GM12878 (cell line): ENCODE data around the gene CLN6. TPM values are rescaled to one million over a fixed set of nuclear protein-coding genes. Genes with fewer than 3 reads are reported as not detected.

Experiments
- ATAC-seq: fragments of 200-7000 bp; cut with Tn5 transposase; 3 replicates; pipeline ENCODE4 v1.9.1; 2020; ENCODE audit warnings: mild to moderate bottlenecking, moderate library complexity
- BruUV-seq: library from RNA; stranded (reverse); fragments of 400-500 nt; replicated peaks from 2 replicates; lab custom pipeline; 2021; lab: Mats Ljungman, UMichigan
- CTCF ChIA-PET: fragments of 300-600 bp; sonication (Branson Sonifier 250); formaldehyde crosslinking; extraction: SDS; loops from one replicate; lab custom pipeline; 2021; ENCODE audit warnings: inconsistent platforms; lab: Yijun Ruan, JAX
- POLR2A ChIA-PET: fragments of 350-600 bp; formaldehyde crosslinking; extraction: SDS; loops from one replicate; lab custom pipeline; 2021; ENCODE audit warnings: inconsistent platforms; lab: Charles Lee
- RAD21 ChIA-PET: fragments of 300-600 bp; sonication (Branson Sonifier 250); formaldehyde crosslinking; loops from one replicate; lab custom pipeline; 2023; ENCODE audit warnings: antibody characterized with exemption; ENCODE audit not compliant: unreplicated experiment; lab: Charles Lee
- SMC1A ChIA-PET: fragments of 300-600 bp; sonication (Branson Sonifier 250); formaldehyde crosslinking; loops from one replicate; lab custom pipeline; 2023; ENCODE audit not compliant: unreplicated experiment, uncharacterized antibody; lab: Charles Lee
- DNase-seq: peaks from one replicate; pipeline ENCODE4 v3.0.0-alpha.2; 2011; ENCODE audit warnings: low read depth, low spot score
- FAIRE-seq: peaks from 3 replicates; lab custom pipeline; 2011; peaks lifted over from hg19 to GRCh38; lab: Jason Lieb, UNC
- H2AFZ ChIP-seq: 2 replicates; pipeline ENCODE4 v1.6.0; 2011; ENCODE audit warnings: low read depth, low read length, control low read depth; ENCODE audit not compliant: control insufficient read depth
- H3K27ac ChIP-seq: 2 replicates; pipeline ENCODE4 v1.5.1; 2011; ENCODE audit warnings: control low read depth; ENCODE audit not compliant: control insufficient read depth, insufficient read depth
- H3K27me3 ChIP-seq, 2 experiments: replicated peaks in 1 of 2; 2 replicates each; pipeline versions ENCODE4 v1.6.0 to v1.6.1; 2011; ENCODE audit warnings: low read length in 1 of 2; ENCODE audit not compliant: control insufficient read depth in 2 of 2, insufficient read depth in 2 of 2
- H3K36me3 ChIP-seq, 2 experiments: 2 replicates each; pipeline ENCODE4 v1.5.1; 2011; ENCODE audit warnings: low read length in 1 of 2; ENCODE audit not compliant: control insufficient read depth in 2 of 2, insufficient read depth in 2 of 2
- H3K4me1 ChIP-seq: 2 replicates; pipeline ENCODE4 v1.6.1; 2011; ENCODE audit warnings: mild to moderate bottlenecking, low read length, moderate library complexity, mixed read lengths; ENCODE audit not compliant: control insufficient read depth, insufficient read depth
- H3K4me2 ChIP-seq: 2 replicates; pipeline ENCODE4 v1.6.0; 2011; ENCODE audit warnings: control low read depth; ENCODE audit not compliant: control insufficient read depth, insufficient read depth
- H3K4me3 ChIP-seq: fragments of 200-600 bp; sonication (generic); 2 replicates; pipeline ENCODE4 v1.5.1; 2016
- H3K79me2 ChIP-seq: 2 replicates; pipeline ENCODE4 v1.6.0; 2011; ENCODE audit warnings: low read length; ENCODE audit not compliant: control insufficient read depth, insufficient read depth
- H3K9ac ChIP-seq: 2 replicates; pipeline ENCODE4 v1.8.0; 2011; ENCODE audit warnings: low read length, control low read depth, mixed read lengths; ENCODE audit not compliant: control insufficient read depth, insufficient read depth
- H3K9me3 ChIP-seq: replicated peaks from 3 replicates; pipeline ENCODE4 v1.5.1; 2011; ENCODE audit warnings: mild to moderate bottlenecking, low read length; ENCODE audit not compliant: control insufficient read depth, insufficient read depth
- H4K20me1 ChIP-seq: 2 replicates; pipeline ENCODE4 v1.6.0; 2011; ENCODE audit not compliant: control insufficient read depth, insufficient read depth
- ASH2L ChIP-seq: fragments of 300-600, 200-600 bp; sonication (generic); IDR thresholded peaks from 2 replicates; pipeline ENCODE4 v1.6.1; 2017; ENCODE audit warnings: low read depth, mild to moderate bottlenecking, borderline replicate concordance
- BRCA1 ChIP-seq: IDR thresholded peaks from 2 replicates; pipeline ENCODE4 v1.6.1; 2011; ENCODE audit warnings: low read depth, low read length, improper control_type of control experiment
- IKZF1 ChIP-seq: fragments of 450-650 bp; conservative IDR thresholded peaks from 2 replicates; pipeline ENCODE4 v1.6.1; 2017; ENCODE audit warnings: antibody characterized with exemption, mild to moderate bottlenecking
- KLF5 ChIP-seq: fragments of 450-650 bp; IDR thresholded peaks from 2 replicates; pipeline ENCODE4 v1.6.1; 2014; ENCODE audit warnings: mild to moderate bottlenecking; ENCODE audit not compliant: partially characterized antibody
- LARP7 ChIP-seq: fragments of 450-650 bp; IDR thresholded peaks from 2 replicates; pipeline ENCODE4 v1.6.1; 2017; ENCODE audit warnings: mild to moderate bottlenecking
- MTA2 ChIP-seq: fragments of 450-650 bp; IDR thresholded peaks from 2 replicates; pipeline ENCODE4 v1.6.1; 2016; ENCODE audit warnings: low read depth, mild to moderate bottlenecking, moderate library complexity
- STAT1 ChIP-seq: fragments of 450-650 bp; conservative IDR thresholded peaks from 2 replicates; pipeline ENCODE4 v1.6.1; 2014; ENCODE audit warnings: antibody characterized with exemption, mild to moderate bottlenecking
- TBL1XR1 ChIP-seq: IDR thresholded peaks from 2 replicates; pipeline ENCODE4 v1.6.1; 2012; ENCODE audit warnings: low read depth, low read length, improper control_type of control experiment
- WGBS: methylation state at CpG from one replicate; pipeline ENCODE4 v1.1.6; 2016; ENCODE audit warnings: low lambda C conversion rate; ENCODE audit not compliant: insufficient replicate concordance, insufficient coverage; ENCODE audit errors: missing lambda C conversion rate; 5-methylcytosine and 5-hydroxymethylcytosine counted together
- in situ Hi-C: fragments of 300-500 bp; cut with MboI; formaldehyde crosslinking; loops from 9 replicates; pipeline ENCODE4 v1.14.3; 2018; ENCODE audit warnings: mixed read lengths
- intact Hi-C: fragments of 100-400 bp; cut with micrococcal nuclease; formaldehyde crosslinking; loops from one replicate; pipeline ENCODE4 v1.14.2; 2022; ENCODE audit not compliant: unreplicated experiment
- polyA plus RNA-seq, 11 experiments: library from polyadenylated mRNA; depleted of rRNA in 4 of 11; unstranded in 6 of 11; stranded (reverse) in 5 of 11; fragments of >200 nt; fragmentation: Nextera tagmentation in 4 of 11; fragmentation: Illumina TruSeq in 1 of 11; extraction: Ambion mirVana in 4 of 11; extraction: Trizol in 1 of 11; gene quantifications; 1 replicate in 1 of 11; 2 replicates in 10 of 11; pipeline versions ENCODE4 v1.2.1 to v1.2.3, GENCODE V29; 2011 to 2016; ENCODE audit warnings: inconsistent platforms in 2 of 11, missing spikeins in 2 of 11, low read depth in 1 of 11
- total RNA-seq, 4 experiments: library from RNA; depleted of rRNA in 3 of 4; stranded (reverse); fragments of >200 nt in 3 of 4; fragmentation: Illumina TruSeq in 1 of 4; extraction: Trizol in 1 of 4; gene quantifications; 2 replicates each; pipeline versions ENCODE4 v1.2.1 to v1.2.3, GENCODE V29; 2013 to 2021
- TF ChIP-seq, protein P1 (sequence below): fragments of 450-650 bp; IDR thresholded peaks from 2 replicates; pipeline ENCODE4 v1.6.1; 2017; ENCODE audit warnings: mild to moderate bottlenecking, low read depth, inconsistent platforms; ENCODE audit not compliant: poor library complexity, severe bottlenecking
- TF ChIP-seq, protein P2 (sequence below): fragments of 450-650 bp; IDR thresholded peaks from 2 replicates; pipeline ENCODE4 v1.6.1; 2017; ENCODE audit warnings: borderline replicate concordance
- TF ChIP-seq, protein P3 (sequence below): IDR thresholded peaks from 2 replicates; pipeline ENCODE4 v1.6.1; 2011; ENCODE audit warnings: mild to moderate bottlenecking, low read depth, low read length, moderate library complexity; ENCODE audit not compliant: insufficient replicate concordance

The CLN6 gene
- total and polyA plus RNA-seq, 10 of the 15 experiments (the other 5 are each of a cell fraction or from before 2014, with no cell fraction given), result 0.74 to 69.0 (median 30.3) TPM

DNA sequence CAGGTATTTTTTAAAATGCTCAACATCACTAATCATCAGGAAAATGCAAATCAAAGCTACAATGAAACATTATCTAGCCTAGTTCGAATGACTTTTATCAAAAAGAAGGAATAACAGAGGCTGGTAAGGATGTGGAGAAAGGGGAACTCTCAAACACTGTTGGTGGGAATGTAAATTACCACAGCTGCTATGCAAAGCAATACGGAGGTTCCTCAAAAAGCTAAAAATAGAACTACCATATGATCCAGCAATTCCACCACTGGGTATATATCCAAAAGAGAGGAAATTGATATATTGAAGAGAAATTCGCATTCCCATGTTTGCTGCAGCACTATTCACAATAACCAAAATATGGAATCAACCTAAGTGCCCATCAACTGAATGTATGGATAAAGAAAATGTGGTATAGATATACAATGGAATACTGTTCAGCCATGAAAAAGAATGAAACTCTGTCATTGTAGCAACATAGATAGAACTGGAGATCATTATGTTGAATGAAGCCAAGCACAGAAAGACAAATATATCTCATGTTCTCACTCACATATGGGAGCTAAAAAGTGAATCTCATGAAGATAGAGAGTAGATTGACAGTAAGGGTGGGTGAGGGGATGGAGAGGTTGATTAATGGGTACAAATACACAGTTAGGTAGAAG lies 19.7 kb upstream of the CLN6 start:
- Histone ChIP-seq H3K79me2 (no peaks in the 10 kb centered on the region), H3K27ac (no peak overlapping the region), H3K27me3 (no peaks in the 10 kb centered on the region), H2AFZ (no peak overlapping the region), H3K9ac (no peak overlapping the region), H3K4me1 (no peaks in the 10 kb centered on the region), H3K36me3 (no peaks in the 10 kb centered on the region), H3K4me3 (no peak overlapping the region), H3K9me3 (no peaks in the 10 kb centered on the region; the same call in 2 of the 3 replicates), H3K4me2 (no peak overlapping the region), H4K20me1 (no peaks in the 10 kb centered on the region)
- in situ Hi-C loops (no loop called here), intact Hi-C loops (no loop called here)
- no TSS peak for BruUV-seq
- CTCF ChIA-PET, result interaction anchor here (7.2 kb wide), 1 partner anchor 56 kb away, joined by 114 read pairs; no protein-coding TSS in a partner anchor
- DNase-seq, result no peak
- RAD21 ChIA-PET, result interaction anchor here (1.2 kb wide), 1 partner anchor 515 kb away, joined by 3 read pairs; no protein-coding TSS in a partner anchor
- WGBS, result 37% methylated on average over 3 of the region's 3 CpGs
- no peak for FAIRE-seq
- SMC1A ChIA-PET, result interaction anchor here (1.5 kb wide), 1 partner anchor 31 kb away, joined by 3 read pairs; no protein-coding TSS in a partner anchor
- TF ChIP-seq KLF5, result no peak
- TF ChIP-seq, protein P1, sequence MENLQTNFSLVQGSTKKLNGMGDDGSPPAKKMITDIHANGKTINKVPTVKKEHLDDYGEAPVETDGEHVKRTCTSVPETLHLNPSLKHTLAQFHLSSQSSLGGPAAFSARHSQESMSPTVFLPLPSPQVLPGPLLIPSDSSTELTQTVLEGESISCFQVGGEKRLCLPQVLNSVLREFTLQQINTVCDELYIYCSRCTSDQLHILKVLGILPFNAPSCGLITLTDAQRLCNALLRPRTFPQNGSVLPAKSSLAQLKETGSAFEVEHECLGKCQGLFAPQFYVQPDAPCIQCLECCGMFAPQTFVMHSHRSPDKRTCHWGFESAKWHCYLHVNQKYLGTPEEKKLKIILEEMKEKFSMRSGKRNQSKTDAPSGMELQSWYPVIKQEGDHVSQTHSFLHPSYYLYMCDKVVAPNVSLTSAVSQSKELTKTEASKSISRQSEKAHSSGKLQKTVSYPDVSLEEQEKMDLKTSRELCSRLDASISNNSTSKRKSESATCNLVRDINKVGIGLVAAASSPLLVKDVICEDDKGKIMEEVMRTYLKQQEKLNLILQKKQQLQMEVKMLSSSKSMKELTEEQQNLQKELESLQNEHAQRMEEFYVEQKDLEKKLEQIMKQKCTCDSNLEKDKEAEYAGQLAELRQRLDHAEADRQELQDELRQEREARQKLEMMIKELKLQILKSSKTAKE, result no peak
- no peak for TF ChIP-seq TBL1XR1
- TF ChIP-seq, protein P2, sequence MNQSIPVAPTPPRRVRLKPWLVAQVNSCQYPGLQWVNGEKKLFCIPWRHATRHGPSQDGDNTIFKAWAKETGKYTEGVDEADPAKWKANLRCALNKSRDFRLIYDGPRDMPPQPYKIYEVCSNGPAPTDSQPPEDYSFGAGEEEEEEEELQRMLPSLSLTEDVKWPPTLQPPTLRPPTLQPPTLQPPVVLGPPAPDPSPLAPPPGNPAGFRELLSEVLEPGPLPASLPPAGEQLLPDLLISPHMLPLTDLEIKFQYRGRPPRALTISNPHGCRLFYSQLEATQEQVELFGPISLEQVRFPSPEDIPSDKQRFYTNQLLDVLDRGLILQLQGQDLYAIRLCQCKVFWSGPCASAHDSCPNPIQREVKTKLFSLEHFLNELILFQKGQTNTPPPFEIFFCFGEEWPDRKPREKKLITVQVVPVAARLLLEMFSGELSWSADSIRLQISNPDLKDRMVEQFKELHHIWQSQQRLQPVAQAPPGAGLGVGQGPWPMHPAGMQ, result no peak
- no peak for TF ChIP-seq LARP7
- TF ChIP-seq STAT1, result no peak
- no peak for TF ChIP-seq MTA2
- no peak for TF ChIP-seq BRCA1
- no peak for TF ChIP-seq IKZF1
- TF ChIP-seq ASH2L, result no peak
- TF ChIP-seq, protein P3, sequence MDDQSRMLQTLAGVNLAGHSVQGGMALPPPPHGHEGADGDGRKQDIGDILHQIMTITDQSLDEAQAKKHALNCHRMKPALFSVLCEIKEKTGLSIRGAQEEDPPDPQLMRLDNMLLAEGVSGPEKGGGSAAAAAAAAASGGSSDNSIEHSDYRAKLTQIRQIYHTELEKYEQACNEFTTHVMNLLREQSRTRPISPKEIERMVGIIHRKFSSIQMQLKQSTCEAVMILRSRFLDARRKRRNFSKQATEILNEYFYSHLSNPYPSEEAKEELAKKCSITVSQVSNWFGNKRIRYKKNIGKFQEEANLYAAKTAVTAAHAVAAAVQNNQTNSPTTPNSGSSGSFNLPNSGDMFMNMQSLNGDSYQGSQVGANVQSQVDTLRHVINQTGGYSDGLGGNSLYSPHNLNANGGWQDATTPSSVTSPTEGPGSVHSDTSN, result no peak
- no peak for ATAC-seq
- POLR2A ChIA-PET, result no interaction called here
